Natural killer cell (primary cell): ENCODE data around the gene ERICH6B. TPM values are rescaled to one million over a fixed set of nuclear protein-coding genes. Genes with fewer than 3 reads are reported as not detected.

Source experiments
- ATAC-seq, 3 donors: fragments of 150-1000 bp in 2 of 3; fragments of 200-7000 bp in 1 of 3; cut with Tn5 transposase; 1 replicate in 1 of 3; 2 replicates in 2 of 3; pipeline ENCODE4 v1.10.0; 2021; ENCODE audit warnings: mild to moderate bottlenecking in 2 of 3, moderate library complexity in 2 of 3
- DNase-seq, 2 donors: peaks; one replicate each; pipeline versions ENCODE4 v3.0.0 to v3.0.0-alpha.2; 2013 to 2021; ENCODE audit warnings: mixed read lengths in 1 of 2
- H3K27ac ChIP-seq: one replicate; pipeline ENCODE4 v1.5.1; 2013; ENCODE audit warnings: mild to moderate bottlenecking, low read length
- H3K27me3 ChIP-seq: one replicate; pipeline ENCODE4 v1.6.1; 2013; ENCODE audit warnings: low read length; ENCODE audit not compliant: control insufficient read depth, insufficient read depth
- H3K36me3 ChIP-seq: one replicate; pipeline ENCODE4 v1.6.1; 2013; ENCODE audit warnings: low read length; ENCODE audit not compliant: control insufficient read depth, insufficient read depth
- H3K4me1 ChIP-seq: one replicate; pipeline ENCODE4 v1.6.1; 2013; ENCODE audit warnings: low read length; ENCODE audit not compliant: control insufficient read depth, insufficient read depth
- H3K4me3 ChIP-seq: one replicate; pipeline ENCODE4 v1.5.1; 2013; ENCODE audit warnings: low read length
- H3K9me3 ChIP-seq: one replicate; pipeline ENCODE4 v1.6.1; 2013; ENCODE audit warnings: low read length; ENCODE audit not compliant: control insufficient read depth, insufficient read depth
- H3K27ac Mint-ChIP-seq, 2 donors: one replicate each; pipeline ENCODE4 v1.8.0; 2022; ENCODE audit warnings: mild to moderate bottlenecking in 2 of 2, mixed read lengths in 2 of 2, moderate library complexity in 1 of 2
- H3K27me3 Mint-ChIP-seq, 2 donors: one replicate each; pipeline ENCODE4 v1.8.0; 2022; ENCODE audit warnings: low read depth in 2 of 2, mixed read lengths in 2 of 2
- H3K36me3 Mint-ChIP-seq: one replicate; pipeline ENCODE4 v1.8.0; 2022; ENCODE audit warnings: mixed read lengths
- H3K4me1 Mint-ChIP-seq, 2 donors: one replicate each; pipeline ENCODE4 v1.8.0; 2022; ENCODE audit warnings: mixed read lengths in 2 of 2
- H3K4me3 Mint-ChIP-seq: one replicate; pipeline ENCODE4 v1.8.0; 2022; ENCODE audit warnings: mild to moderate bottlenecking, moderate library complexity, mixed read lengths
- H3K9me3 Mint-ChIP-seq, 2 donors: one replicate each; pipeline ENCODE4 v1.8.0; 2022; ENCODE audit warnings: mixed read lengths in 2 of 2
- CTCF ChIP-seq: fragments of 200-600 bp; IDR thresholded peaks from one replicate; pipeline ENCODE4 v1.8.0; 2022; ENCODE audit warnings: antibody characterized with exemption
- WGBS: methylation state at CpG from one replicate; pipeline ENCODE4 v1.1.7; 2013; ENCODE audit warnings: missing lambda C conversion rate; ENCODE audit not compliant: insufficient coverage; 5-methylcytosine and 5-hydroxymethylcytosine counted together
- intact Hi-C: fragments of 100-400 bp; cut with micrococcal nuclease; formaldehyde crosslinking; loops from one replicate; pipeline ENCODE4 v1.14.2; 2022
- total RNA-seq, 4 donors: library from RNA; stranded (reverse); fragments of 120-200 nt in 1 of 4; gene quantifications; one replicate each; pipeline versions ENCODE4 v1.2.3 to v1.2.4, GENCODE V29; 2013 to 2022

The ERICH6B gene
- total RNA-seq, 3 donors from 2014 or later (not counting 1 experiment from before 2014, with no cell fraction given), result not detected

- Histone ChIP-seq H3K36me3 (no peaks in the 10 kb centered on the region), H3K9me3 (no peaks in the 10 kb centered on the region), H3K4me3 (no peak overlapping the region), H3K4me1 (no peaks in the 10 kb centered on the region), H3K27me3 (no peaks in the 10 kb centered on the region), H3K27ac (no peak overlapping the region)
- no peak for ATAC-seq
- H3K4me3 Mint-ChIP-seq, result no peak overlapping the region
- H3K27me3 Mint-ChIP-seq, result peaks cover 7 to 20% of the 10 kb centered on the region in 2 donors
- no peak for DNase-seq
- WGBS, result 66% methylated on average over 4 of the region's 4 CpGs
- no peaks in the 10 kb centered on the region for H3K4me1 Mint-ChIP-seq
- H3K9me3 Mint-ChIP-seq, result no peaks in the 10 kb centered on the region
- H3K27ac Mint-ChIP-seq, result no peak overlapping the region
- intact Hi-C loops, result no loop called here
- H3K36me3 Mint-ChIP-seq, result no peaks in the 10 kb centered on the region
- no peak for TF ChIP-seq CTCF
These were observed 13.1 kb downstream of the ERICH6B start for GRCh38 chr13:45602183-45603170.

GRCh38 chr13:45601680-45602079 lies 13.9 kb downstream of the ERICH6B start:
- Histone ChIP-seq H3K27me3 (no peaks in the 10 kb centered on the region), H3K4me3 (no peak overlapping the region), H3K4me1 (no peaks in the 10 kb centered on the region), H3K9me3 (no peaks in the 10 kb centered on the region), H3K27ac (no peak overlapping the region), H3K36me3 (no peaks in the 10 kb centered on the region)
- no peak for ATAC-seq
- DNase-seq, result no peak
- Mint-ChIP-seq H3K27me3 (peaks cover 11 to 21% of the 10 kb centered on the region in 2 donors), H3K36me3 (no peaks in the 10 kb centered on the region), H3K4me3 (no peak overlapping the region), H3K9me3 (no peaks in the 10 kb centered on the region), H3K27ac (no peak overlapping the region), H3K4me1 (no peaks in the 10 kb centered on the region)
- TF ChIP-seq CTCF, result no peak
- intact Hi-C loops, result no loop called here
- 100% methylated on average over 2 of the region's 2 CpGs for WGBS

GRCh38 chr13:45598597-45598996 lies 16.9 kb downstream of the ERICH6B start:
- Histone ChIP-seq H3K27me3 (no peaks in the 10 kb centered on the region), H3K4me3 (no peak overlapping the region), H3K36me3 (no peaks in the 10 kb centered on the region), H3K9me3 (no peaks in the 10 kb centered on the region), H3K4me1 (no peaks in the 10 kb centered on the region), H3K27ac (no peak overlapping the region)
- 87% methylated on average over 4 of the region's 4 CpGs for WGBS
- ATAC-seq (no peak), DNase-seq (no peak)
- Mint-ChIP-seq H3K9me3 (no peaks in the 10 kb centered on the region), H3K36me3 (no peaks in the 10 kb centered on the region), H3K4me1 (no peaks in the 10 kb centered on the region), H3K27ac (no peak overlapping the region), H3K27me3 (peaks cover 23 to 28% of the 10 kb centered on the region in 2 donors), H3K4me3 (no peak overlapping the region)
- no peak for TF ChIP-seq CTCF
- intact Hi-C loops, result no loop called here
